GM04504 (cell line): Measurements from ENCODE around the gene TSPAN4.

Experiments
- DNase-seq: peaks from one replicate; pipeline ENCODE4 v3.0.0-alpha.2; 2012; ENCODE audit warnings: low read depth

The TSPAN4 gene

DNA sequence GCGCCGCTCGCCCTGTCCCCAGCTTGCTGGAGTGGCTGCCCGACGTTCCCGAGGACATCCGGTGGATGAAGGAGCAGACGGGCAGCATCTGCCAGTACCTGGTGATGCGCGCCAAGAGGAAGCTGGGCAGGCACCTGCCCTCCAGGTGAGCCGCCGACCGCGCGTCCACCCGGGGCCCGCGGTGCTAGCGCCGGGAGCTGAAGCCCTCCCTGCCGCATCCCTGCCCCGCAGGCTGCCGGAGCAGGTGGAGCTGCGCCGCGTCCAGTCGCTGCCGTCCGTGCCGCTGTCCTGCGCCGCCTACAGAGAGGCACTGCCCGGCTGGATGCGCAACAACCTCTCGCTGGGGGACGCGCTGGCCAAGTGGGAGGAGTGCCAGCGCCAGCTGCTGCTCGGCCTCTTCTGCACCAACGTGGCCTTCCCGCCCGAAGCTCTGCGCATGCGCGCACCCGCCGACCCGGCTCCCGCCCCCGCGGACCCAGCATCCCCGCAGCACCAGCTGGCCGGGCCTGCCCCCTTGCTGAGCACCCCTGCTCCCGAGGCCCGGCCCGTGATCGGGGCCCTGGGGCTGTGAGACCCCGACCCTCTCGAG, 18.3 kb upstream of the TSPAN4 start:
- no peak for DNase-seq

- no peak for DNase-seq
Measured at GRCh38 chr11:824942-825341, 17.7 kb upstream of the TSPAN4 start.

GRCh38 chr11:825366-826226, 17.1 kb upstream of the TSPAN4 start:
- no peak for DNase-seq

DNA sequence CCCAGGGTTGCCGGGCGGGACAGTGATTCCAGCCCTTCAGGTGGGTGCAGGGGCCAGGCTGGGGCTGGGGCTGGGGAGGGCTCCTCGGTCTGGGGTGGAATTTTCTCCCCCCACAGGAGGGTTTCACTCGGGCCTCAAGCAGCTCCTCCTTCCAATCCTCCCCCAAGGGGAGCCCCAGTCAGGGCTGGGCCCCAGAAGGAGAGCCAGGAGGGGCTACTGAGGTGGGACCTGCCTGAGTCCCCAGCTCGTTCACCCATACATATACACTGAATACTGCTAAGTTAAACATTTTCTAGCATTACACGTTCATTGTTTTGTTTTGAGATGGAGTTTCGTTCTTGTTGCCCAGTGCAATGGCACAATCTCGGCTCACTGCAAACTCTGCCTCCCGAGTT, 16.4 kb upstream of the TSPAN4 start:
- DNase-seq = no peak

GRCh38 chr11:826836-827145, 15.9 kb upstream of the TSPAN4 start:
- no peak for DNase-seq

DNA sequence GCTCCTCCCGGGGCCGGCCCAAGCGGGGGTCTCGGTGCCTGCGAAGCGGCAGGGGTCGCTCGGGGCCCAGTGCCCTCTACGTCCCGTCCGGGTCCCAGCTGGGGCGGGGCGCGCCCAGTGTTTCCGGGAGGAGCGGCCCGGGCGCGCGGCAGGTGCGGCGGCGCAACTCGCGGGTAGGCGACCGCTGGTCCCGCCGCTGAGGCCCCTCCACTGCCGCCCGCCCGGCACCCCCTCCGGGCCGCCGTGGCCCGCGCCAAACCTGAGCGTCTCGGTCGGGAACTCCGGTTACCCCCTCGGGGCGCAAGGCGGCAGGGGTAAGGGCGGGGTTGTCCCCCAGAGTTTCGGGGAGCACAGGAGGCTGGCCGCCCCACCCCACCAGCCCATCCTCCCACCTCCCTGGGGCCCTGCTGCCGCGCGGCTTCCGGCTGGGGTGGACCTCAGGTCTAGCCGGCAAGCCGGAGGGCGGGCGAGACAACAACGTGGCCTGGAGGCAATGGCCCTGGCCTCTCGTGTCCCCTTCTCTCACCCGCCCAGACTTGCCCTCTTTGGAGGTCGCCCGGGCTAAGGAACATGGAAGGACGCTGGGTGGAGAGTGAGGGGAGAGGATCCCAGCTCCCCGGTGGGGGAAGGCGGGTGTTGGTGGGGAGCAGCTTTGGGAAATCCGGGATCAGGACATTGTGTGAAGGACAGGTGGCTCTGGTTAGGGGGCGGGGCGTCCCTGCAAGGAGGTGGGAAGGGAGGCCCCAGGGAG, 15.3 kb upstream of the TSPAN4 start:
- no peak for DNase-seq

DNA sequence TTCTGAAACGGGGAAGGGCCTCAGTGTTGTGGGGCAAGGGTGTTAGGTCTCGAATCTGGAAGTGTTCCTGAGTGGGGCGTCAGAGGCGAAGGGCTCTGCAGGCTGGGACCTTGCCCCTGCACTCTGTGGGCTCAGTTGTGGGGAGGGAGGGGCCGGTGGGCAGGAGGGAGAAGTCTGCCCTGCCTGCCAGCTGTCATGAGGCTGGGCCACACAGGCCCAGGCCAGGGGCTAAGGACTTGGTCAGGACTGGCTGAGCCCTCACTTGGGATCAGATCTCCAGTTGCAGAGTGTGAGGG, 14.8 kb upstream of the TSPAN4 start, which contains the start of gene CRACR2B:
TSS of gene CRACR2B (plus strand) at position 23 of the 296 bp plus-strand sequence. CDS start 689 bp downstream, outside the sequence.
- no peak for DNase-seq

- DNase-seq = no peak
Measured at GRCh38 chr11:828506-829175, 14.0 kb upstream of the TSPAN4 start.

GRCh38 chr11:829176-829846, 13.3 kb upstream of the TSPAN4 start:
- no peak for DNase-seq

GRCh38 chr11:829847-830294, 12.8 kb upstream of the TSPAN4 start:
- DNase-seq = no peak

- DNase-seq = no peak
Measured at GRCh38 chr11:830295-831117, 12.1 kb upstream of the TSPAN4 start.

GRCh38 chr11:831118-831864, 11.4 kb upstream of the TSPAN4 start:
- no peak for DNase-seq

GRCh38 chr11:831961-832528, 10.6 kb upstream of the TSPAN4 start:
- DNase-seq = no peak

GRCh38 chr11:832529-833113, 10.0 kb upstream of the TSPAN4 start, which contains the start of gene CD151:
Gene CD151 (plus strand): TSS chr11:832952. CDS start chr11:836070, 3,118 bp downstream.
- no peak for DNase-seq

DNA sequence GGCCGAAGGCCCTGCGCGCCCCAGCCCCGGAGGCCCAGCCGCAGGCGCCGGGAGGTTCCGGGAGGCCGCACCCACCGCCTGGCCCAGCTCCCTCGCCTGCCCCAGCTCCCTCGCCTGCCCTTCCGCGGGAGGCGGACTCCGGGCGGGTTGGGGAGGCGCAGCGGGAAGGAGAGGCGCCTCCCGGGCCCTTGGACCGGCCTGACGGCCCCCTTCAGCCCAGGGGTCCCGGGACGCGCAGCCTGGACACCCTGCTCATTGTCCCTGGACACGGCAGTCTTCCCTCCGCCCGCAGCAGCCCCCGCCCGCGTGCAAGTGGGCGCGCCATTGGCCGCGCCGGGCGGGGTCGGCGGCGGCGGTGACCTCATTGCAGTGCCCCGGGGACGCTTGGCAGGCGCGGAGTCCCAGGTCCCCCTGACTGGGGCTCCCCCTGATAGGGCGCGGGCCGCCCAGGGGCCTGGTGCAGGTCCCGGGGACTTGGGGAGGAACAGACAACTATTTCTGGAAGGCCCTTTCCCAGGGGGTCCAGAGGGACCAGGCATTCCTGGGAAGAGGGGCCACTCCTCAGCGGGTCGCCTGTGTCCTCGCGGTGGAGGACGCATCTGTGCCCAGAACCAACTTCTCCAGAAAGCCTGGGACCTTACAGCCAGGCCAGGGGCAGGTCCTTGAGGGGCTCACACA, 9.4 kb upstream of the TSPAN4 start:
- DNase-seq = no peak

DNA sequence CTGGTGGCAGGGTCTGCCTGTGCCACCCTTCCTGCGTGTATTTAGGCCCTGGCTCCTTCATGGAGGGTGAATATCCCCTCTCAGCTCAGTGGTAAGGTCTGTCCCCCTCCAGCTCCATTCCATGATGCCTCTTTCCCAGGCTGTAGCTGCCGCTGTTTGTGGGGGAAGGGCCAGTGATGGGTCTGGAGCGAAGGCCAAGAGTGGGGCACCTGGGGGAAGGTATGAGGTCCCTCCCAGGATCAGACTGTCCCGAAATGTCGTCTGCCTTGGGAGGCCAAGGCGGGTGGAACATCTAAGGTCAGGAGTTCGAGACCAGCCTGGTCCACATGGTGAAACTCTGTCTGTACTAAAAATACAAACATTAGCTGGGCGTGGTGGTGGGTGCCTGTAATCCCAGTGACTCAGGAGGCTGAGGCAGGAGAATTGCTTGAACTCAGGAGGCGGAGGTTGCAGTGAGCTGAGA, 8.8 kb upstream of the TSPAN4 start:
- no peak for DNase-seq

DNA sequence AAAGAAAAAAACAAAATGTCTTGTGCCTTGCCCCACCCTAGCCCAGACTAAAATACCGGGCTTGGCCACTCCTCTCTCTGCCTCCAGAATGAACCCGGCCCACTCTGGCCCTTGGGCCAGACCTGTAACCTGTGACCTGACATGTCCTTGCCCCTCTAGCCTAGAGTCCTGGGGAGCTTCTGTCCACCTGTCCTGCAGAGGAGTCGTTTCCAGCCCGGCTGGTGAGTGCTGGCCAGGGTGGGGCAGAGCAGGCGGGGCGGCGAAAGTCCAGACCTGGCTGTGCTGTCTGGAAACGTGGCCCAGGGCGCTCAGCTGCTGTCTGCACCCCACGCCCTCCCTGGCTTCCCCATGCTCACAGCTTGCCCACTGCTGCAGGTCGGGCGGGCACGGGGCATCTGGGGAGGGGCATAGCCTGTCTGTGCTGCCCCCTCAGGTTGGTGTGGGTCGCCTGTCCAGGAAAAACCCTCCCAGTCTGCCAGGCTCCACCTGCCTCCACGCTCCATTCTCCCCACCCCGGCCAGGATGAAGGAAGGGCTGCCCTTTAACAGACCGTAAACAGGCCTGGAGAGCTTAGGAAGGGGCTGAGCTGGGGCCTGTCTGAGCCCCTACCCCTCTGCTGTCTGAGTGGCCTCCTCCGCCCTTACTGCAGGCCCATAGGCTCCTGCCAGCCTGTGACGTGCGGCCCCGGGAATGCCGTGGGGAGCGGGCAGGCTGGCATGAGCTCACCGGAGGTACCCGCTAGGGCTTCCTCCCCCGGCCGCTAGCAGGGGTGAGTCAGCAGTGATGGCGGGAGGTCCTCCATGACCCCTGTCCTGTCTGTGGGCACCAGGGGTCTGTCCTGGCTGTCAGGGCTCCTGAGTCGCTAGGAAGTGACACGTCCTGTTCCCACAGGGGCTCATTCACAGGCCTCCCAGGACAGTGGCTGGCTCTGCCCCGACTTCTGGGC, 8.0 kb upstream of the TSPAN4 start:
- no peak for DNase-seq

DNA sequence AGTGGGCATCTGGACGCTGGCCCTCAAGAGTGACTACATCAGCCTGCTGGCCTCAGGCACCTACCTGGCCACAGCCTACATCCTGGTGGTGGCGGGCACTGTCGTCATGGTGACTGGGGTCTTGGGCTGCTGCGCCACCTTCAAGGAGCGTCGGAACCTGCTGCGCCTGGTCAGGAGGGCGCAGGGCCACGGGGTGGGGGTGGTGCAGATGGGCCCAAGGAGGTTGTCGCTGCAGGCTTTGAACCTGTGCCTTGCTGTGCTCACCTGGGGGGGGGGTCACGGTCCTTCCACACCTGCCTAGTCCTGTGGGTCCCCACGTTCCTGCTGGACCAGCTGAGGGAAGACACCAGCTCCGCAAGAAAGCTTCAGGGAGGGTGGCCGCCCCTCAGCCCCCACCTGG, 6.4 kb upstream of the TSPAN4 start:
- no peak for DNase-seq
